ENCODE results near the gene KCNIP2.

GRCh38 chr10:101817337-101818118 lies 26.1 kb downstream of the KCNIP2 start:
- TF ChIP-seq CTCF (conservative IDR thresholded peaks at IDR 0.05 in 1 of 2, IDR thresholded peaks at IDR 0.05 in 1 of 2; ENCODE audit: low read depth in 1 of 2, low read length in 2 of 2): no peak
- no peak for TF ChIP-seq EZH2 (IDR thresholded peaks at IDR 0.05; ENCODE audit: low read length, missing control alignments)

Measured in fibroblast of lung (primary cell).